H1 (cell line): ENCODE data around the gene C7orf57. TPM values are rescaled to one million over a fixed set of nuclear protein-coding genes. Genes with fewer than 3 reads are reported as not detected.

ENCODE experiments used
- BCL11A ChIP-seq, 2 experiments: IDR thresholded peaks; one replicate each; pipeline ENCODE4 v1.6.1; 2011; ENCODE audit warnings: low read depth in 2 of 2, low read length in 2 of 2, mild to moderate bottlenecking in 2 of 2
- CHD2 ChIP-seq: IDR thresholded peaks from 2 replicates; pipeline ENCODE4 v1.6.1; 2012; ENCODE audit warnings: low read length, improper control_type of control experiment
- CTCF ChIP-seq, 3 experiments: IDR thresholded peaks; 1 replicate in 2 of 3; 2 replicates in 1 of 3; pipeline versions ENCODE4 v1.5.1 to v1.6.1; 2011; ENCODE audit warnings: low read length in 3 of 3, mild to moderate bottlenecking in 3 of 3, inconsistent platforms in 2 of 3, low read depth in 1 of 3, moderate library complexity in 1 of 3; ENCODE audit not compliant: insufficient read depth in 1 of 3; ENCODE audit errors: control extremely low read depth in 1 of 3
- E2F6 ChIP-seq: IDR thresholded peaks from 2 replicates; pipeline ENCODE4 v1.6.1; 2012; ENCODE audit warnings: inconsistent platforms
- EZH2 ChIP-seq: fragments of 200-600 bp; sonication (generic); IDR thresholded peaks from 2 replicates; pipeline ENCODE4 v1.7.1; 2012; ENCODE audit warnings: low read depth, mild to moderate bottlenecking, moderate library complexity, low read length, inconsistent platforms; ENCODE audit not compliant: severe bottlenecking
- HDAC2 ChIP-seq, 2 experiments: fragments of 300-600 bp in 1 of 2; sonication (generic) in 1 of 2; IDR thresholded peaks; 2 replicates each; pipeline ENCODE4 v1.6.1; 2011 to 2012; ENCODE audit warnings: low read depth in 2 of 2, low read length in 2 of 2, mild to moderate bottlenecking in 2 of 2, moderate library complexity in 2 of 2, borderline replicate concordance in 1 of 2, inconsistent platforms in 1 of 2
- POLR2A ChIP-seq, 2 experiments: IDR thresholded peaks; 1 replicate in 1 of 2; 2 replicates in 1 of 2; pipeline ENCODE4 v1.6.1; 2011; ENCODE audit warnings: low read depth in 2 of 2, low read length in 2 of 2, mild to moderate bottlenecking in 2 of 2; ENCODE audit errors: control extremely low read depth in 1 of 2
- RAD21 ChIP-seq, 2 experiments: IDR thresholded peaks in 1 of 2; conservative IDR thresholded peaks in 1 of 2; 2 replicates each; pipeline ENCODE4 v1.6.1; 2011; ENCODE audit warnings: low read depth in 2 of 2, low read length in 2 of 2, improper control_type of control experiment in 1 of 2, inconsistent platforms in 1 of 2, mild to moderate bottlenecking in 1 of 2, moderate library complexity in 1 of 2
- RXRA ChIP-seq: IDR thresholded peaks from 2 replicates; pipeline ENCODE4 v1.6.1; 2011; ENCODE audit warnings: low read depth, mild to moderate bottlenecking, low read length, moderate library complexity; ENCODE audit not compliant: insufficient read depth
- SAP30 ChIP-seq: fragments of 300-600 bp; sonication (generic); IDR thresholded peaks from 2 replicates; pipeline ENCODE4 v1.7.1; 2012; ENCODE audit warnings: low read length, moderate library complexity, mild to moderate bottlenecking, inconsistent platforms; ENCODE audit not compliant: insufficient read depth, insufficient replicate concordance
- SIN3A ChIP-seq, 2 experiments: IDR thresholded peaks in 1 of 2; conservative IDR thresholded peaks in 1 of 2; 2 replicates each; pipeline ENCODE4 v1.6.1; 2011 to 2012; ENCODE audit warnings: low read length in 2 of 2, improper control_type of control experiment in 1 of 2, low read depth in 1 of 2, mild to moderate bottlenecking in 1 of 2
- SP1 ChIP-seq: IDR thresholded peaks from 2 replicates; pipeline ENCODE4 v1.6.1; 2011; ENCODE audit warnings: low read depth, low read length
- ZNF274 ChIP-seq: IDR thresholded peaks from 2 replicates; pipeline ENCODE4 v1.7.0; 2012; ENCODE audit warnings: low read length, borderline replicate concordance; ENCODE audit errors: extremely low read depth
- polyA plus RNA-seq, 7 experiments: library from polyadenylated mRNA; depleted of rRNA in 3 of 7; stranded (reverse) in 5 of 7; unstranded in 2 of 7; fragments of >200 nt in 5 of 7; fragments of 200-250 nt in 2 of 7; gene quantifications; 1 replicate in 5 of 7; 2 replicates in 1 of 7; 4 replicates in 1 of 7; pipeline versions ENCODE4 v1.2.1 to v1.2.3, GENCODE V29; 2011 to 2013; ENCODE audit warnings: missing spikeins in 2 of 7, mixed read lengths in 2 of 7
- total RNA-seq: library from RNA; stranded (reverse); fragmentation: NEBNext Ultra II Directional; extraction: Animal tissue kit (Norgen Biotek cat#: 25700); gene quantifications from 2 replicates; pipeline ENCODE4 v1.2.1, GENCODE V29; 2021
- TF ChIP-seq, protein P1 (sequence below): IDR thresholded peaks from 2 replicates; pipeline ENCODE4 v1.6.1; 2012; ENCODE audit warnings: inconsistent platforms

The C7orf57 gene
- total and polyA plus RNA-seq, 2 of the 8 experiments (the other 6 are each of a cell fraction or from before 2014, with no cell fraction given) = 0.08 to 0.56 TPM

GRCh38 chr7:48035301-48035966 is at the start of gene C7orf57 (continued):
- TF ChIP-seq BCL11A (IDR thresholded peaks at IDR 0.05; ENCODE audit: low read depth in 2 of 2, low read length in 2 of 2) (no peak), E2F6 (peak; percentile 81), SIN3A (conservative IDR thresholded peaks at IDR 0.05 in 1 of 2, IDR thresholded peaks at IDR 0.05 in 1 of 2; ENCODE audit: low read depth in 1 of 2, low read length in 2 of 2) (peak in 1 of 2 experiments; percentile 93; a peak in 3 of 4 replicates), EZH2 (peak; percentile 24), CHD2 (peak; percentile 70; the same call in 1 of the 2 replicates), RAD21 (IDR thresholded peaks at IDR 0.05 in 1 of 2, conservative IDR thresholded peaks at IDR 0.05 in 1 of 2; ENCODE audit: low read depth in 2 of 2, low read length in 2 of 2) (peak in 1 of 2 experiments; percentile 8; a peak in 1 of 4 replicates), SAP30 (peak; percentile 75), CTCF (IDR thresholded peaks at IDR 0.05; ENCODE audit: control extremely low read depth in 1 of 3, insufficient read depth in 1 of 3, low read depth in 1 of 3, low read length in 3 of 3) (peak in 1 of 3 experiments; percentile 14; a peak in 1 of 4 replicates), POLR2A (IDR thresholded peaks at IDR 0.05; ENCODE audit: control extremely low read depth in 1 of 2, low read depth in 2 of 2, low read length in 2 of 2) (no peak), ZNF274 (no peak), HDAC2 (IDR thresholded peaks at IDR 0.05; ENCODE audit: borderline replicate concordance in 1 of 2, low read depth in 2 of 2, low read length in 2 of 2) (peak in 1 of 2 experiments; percentile 94; a peak in 2 of 4 replicates), RXRA (no peak), SP1 (peak; percentile 91)
- TF ChIP-seq, protein P1, sequence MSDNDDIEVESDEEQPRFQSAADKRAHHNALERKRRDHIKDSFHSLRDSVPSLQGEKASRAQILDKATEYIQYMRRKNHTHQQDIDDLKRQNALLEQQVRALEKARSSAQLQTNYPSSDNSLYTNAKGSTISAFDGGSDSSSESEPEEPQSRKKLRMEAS = peak; percentile 63; the same call in 1 of the 2 replicates
